HG02623 (cell line): ENCODE measurements around the gene CTNNA2.

Experiments used
- ATAC-seq: cut with Tn5 transposase; IDR thresholded peaks from one replicate; pipeline ENCODE4 v1.9.1; 2021; ENCODE audit warnings: moderate library complexity; ENCODE audit not compliant: unreplicated experiment

Gene CTNNA2

DNA sequence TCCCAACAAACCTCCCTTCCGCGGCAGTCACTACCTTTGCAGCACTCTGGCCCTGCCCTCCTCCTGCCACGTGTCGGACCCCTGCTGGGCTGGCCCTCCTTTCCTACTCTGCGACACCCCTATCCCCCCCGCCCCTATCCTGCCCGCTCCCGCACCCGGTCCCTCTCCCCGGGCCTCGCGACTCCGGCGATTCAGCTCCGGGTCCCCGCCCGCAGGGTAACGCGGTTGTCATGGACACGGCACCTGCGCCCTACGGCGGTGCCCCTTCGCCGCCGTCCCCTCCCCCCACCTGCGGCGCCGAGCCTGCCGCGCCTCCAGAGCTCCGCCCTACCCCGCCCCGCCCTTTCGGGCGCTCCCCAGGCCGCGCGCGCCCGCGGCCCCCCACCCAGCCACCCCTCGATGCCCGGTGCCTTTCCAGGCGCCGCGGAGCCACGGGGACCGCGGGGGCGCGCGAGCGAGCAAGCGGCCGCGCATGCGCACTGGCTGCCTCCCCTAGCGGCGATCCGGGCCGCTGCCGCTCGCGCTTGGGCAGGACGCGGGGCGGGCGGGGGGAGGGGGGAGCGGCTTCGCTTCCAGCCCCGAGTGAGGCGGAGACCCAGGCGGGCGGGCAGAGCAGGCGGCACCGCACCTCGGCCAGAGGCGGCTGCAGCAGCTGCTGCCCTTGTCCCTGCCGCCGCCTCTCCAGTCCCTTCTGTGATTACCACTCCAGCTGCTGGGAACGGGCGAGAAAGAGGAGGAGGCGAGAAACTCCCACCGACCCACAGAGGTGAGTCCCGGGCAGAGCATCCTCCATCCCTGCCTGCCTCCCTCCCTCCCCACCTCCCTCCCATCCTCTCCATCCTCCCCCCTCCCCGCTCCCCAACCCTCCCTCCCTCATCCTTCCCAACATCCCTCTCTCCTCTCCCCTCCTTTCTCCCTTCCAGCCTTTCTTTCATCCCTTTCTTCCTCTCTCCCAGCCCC lies at the start of gene CTNNA2:
Gene CTNNA2, plus strand, starts transcription at position 610 of the 960 bp plus-strand sequence.
- peak; percentile 51 for ATAC-seq

DNA sequence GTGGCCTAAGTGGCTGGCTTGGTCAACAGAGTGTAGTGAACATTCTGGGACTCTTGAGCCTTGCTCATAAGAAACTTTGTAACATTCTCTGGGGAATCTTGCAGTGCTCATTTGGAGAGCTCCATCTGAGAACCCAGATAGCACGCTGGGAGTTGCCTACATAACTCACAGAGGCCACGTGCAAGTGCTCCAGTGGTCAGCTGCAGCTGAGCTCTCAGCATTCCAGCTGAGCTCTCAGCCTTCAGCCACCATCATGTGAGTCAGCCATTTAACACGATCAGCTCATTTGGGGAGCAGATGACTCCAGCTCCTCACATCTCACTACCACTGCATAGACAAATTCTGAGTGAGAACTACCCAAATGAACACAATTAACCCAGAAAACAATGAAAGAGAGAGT lies 25.5 kb upstream of the CTNNA2 start:
- ATAC-seq, result no peak

DNA sequence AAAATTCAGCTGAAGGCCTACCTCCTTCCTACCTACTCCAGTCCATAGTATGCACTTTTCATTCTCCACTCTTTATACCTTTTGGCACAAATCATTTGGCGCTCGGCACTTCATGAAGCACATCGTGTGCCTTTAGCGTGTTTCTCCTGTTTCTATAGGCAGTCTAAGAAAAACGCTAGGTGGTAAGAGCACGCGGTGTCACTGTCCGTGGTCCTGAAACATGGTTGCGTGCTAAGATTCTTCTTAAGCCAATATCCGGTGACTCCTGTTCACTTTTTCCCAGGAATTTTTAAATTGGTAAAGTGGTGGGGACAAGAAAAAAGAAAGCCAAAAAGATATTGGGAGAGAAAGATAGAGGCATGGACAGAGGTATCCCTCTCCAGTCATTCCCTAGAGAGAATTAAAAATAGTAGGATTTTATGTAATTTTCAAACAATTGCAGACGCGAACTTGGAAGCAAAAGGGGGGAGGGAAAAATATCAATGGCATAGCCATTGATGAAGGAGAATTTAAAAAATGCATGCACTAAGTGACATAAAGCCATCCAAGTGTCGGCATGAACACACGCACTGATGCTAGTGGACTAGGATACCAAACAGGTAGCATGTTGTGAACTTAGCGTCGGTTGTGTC lies 1.4 kb upstream of the CTNNA2 start:
- ATAC-seq, result no peak

DNA sequence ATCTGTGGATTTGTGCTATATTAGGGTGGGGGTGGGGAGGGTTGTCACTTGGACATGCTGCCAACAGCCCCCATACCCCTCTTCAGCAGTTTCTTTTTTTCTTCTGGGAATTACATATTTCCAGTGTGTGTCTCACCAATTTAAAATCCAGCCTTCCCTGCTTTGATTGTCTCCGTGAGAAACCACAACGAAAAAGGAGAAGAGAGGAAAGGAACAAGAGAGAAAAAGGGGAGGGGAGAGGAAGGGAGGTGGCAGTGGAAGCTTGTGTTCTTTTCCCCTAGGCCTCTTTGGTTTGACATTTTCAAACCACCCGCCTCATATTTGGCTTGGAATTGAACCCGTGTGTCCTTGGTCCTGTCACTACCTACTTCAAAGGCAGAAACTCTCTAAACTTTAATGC lies 860 bp downstream of the CTNNA2 start:
- no peak for ATAC-seq

DNA sequence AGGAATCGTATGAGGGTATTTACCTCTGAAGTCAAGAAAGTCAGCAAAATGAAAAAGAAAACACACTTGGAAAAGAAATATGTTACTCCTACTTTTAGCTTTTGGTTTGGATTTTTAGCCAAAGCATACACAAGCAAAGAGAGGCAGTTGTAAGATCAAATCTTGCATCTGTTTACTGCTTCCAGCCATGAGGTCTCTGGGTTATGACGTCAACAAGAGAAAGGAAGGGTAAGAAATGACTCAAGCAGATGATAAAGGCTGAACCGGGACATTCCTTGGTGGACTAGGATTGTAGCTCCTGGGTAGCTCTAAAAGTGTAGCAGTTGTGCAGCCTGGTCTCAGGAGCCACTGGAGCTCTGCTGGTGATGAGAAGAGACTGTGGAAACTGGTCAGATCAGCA lies 16.8 kb downstream of the CTNNA2 start:
- ATAC-seq, result no peak

DNA sequence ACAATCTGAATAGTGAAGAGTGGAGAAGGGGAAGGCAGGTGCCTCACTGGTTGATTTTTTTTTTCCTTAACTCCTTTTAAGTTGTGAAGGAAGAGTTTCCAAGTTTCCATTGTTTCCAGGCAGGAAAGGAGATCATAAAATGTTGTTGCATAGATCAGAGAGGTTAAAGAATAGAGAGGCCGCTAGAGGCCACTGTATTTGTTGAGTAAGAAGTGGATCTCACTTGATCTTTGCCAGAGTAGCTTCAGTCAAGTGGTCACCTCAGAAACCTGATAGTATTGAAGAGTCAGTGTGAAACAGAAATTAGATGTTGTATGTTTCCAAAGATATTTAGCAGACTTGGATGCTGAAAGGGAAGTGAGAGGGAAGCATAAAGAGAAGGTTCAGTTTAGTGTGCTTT lies 17.6 kb downstream of the CTNNA2 start:
- ATAC-seq, result no peak

DNA sequence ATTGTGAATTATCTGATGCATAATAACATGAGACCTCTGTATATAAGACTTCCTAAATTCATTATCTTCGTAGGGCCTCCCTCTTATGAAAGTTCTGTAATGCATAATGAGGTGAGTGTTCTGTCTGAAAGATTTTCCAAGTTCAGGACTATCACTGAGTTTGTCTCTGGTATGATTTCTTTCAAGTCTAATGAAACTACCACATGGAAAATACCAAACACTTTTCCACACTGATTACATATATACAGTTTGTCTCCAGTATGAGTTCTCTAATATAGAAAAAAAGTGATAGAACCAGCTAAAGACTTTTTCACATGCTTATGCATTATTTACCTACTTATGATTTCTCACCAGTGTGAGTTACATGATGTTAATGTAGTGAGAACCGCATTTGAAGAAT lies 34.7 kb downstream of the CTNNA2 start:
- ATAC-seq, result no peak

DNA sequence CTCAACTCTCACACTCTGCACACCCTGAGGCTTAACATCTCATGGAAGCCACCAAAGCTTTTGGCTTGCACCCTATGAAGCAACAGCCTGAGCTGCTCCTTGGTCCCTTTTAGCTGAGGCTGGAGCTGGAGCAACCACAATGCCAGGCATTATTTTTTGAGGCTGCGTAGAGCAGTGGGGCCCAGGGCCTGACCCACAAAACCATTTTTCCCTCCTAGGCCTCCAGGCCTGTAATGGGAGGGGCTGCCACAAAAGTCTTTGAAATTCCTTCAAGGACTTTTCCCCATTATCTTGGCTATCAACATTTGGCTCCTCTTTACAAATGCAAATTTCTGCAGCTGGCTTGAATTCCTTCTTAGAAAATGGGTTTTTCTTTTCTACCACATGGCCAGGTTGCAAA lies 39.8 kb downstream of the CTNNA2 start:
- ATAC-seq, result no peak

DNA sequence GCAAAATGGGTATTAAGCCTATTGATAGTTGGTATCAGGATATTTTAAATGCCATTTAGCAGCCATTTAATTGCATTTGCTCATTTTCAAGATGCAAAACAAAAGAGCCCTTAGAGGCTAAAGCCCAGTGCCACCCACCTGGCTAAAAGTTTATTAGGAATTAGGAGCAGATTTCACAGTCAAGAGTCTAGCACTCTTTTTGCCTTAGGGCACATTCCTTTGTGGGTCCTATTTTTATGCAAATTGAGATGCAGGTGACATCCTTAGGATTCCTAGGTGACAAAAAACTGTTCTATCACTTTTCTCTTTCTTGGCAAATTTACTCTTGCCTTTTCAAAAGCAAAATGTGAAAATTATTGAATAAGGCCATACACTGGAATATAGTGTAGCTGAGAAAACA lies 42.0 kb downstream of the CTNNA2 start:
- no peak for ATAC-seq

DNA sequence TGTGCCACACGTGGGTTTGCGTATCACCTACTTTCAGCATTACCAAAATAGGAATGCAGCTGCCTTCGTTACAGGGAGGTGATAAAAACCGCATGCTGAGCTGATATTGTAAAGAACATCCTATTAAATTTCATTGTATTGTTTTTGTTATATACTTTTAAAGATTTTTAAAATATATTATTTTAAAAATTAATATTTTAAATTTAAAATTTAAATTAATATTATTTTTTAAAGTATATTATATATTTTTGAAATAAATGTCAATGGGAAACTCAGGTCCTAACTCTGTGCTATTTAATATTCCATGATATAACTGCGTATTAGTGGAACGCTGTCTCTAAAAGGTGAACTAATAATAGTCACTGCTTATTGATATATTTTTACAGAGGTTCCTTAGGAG lies 51.2 kb downstream of the CTNNA2 start:
- ATAC-seq, result no peak

DNA sequence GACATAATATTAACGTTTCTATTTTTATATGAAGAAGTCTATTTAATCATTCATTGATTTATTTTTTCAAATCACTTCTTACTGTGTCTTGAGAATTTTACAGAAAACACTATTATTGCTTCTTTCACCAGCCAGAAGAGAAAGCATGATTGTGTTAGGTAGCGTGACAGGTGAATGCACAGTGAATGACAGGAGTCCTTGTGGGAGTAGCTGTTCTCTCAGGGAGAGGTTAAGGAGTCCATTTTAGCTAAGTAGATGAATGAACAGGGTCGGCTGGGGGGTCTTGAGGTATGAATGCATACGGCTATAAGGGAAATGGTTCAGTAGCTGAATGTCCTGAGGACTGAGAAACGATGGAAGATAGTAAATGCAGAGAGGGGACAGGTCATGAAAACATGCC lies 56.2 kb downstream of the CTNNA2 start:
- ATAC-seq, result no peak

DNA sequence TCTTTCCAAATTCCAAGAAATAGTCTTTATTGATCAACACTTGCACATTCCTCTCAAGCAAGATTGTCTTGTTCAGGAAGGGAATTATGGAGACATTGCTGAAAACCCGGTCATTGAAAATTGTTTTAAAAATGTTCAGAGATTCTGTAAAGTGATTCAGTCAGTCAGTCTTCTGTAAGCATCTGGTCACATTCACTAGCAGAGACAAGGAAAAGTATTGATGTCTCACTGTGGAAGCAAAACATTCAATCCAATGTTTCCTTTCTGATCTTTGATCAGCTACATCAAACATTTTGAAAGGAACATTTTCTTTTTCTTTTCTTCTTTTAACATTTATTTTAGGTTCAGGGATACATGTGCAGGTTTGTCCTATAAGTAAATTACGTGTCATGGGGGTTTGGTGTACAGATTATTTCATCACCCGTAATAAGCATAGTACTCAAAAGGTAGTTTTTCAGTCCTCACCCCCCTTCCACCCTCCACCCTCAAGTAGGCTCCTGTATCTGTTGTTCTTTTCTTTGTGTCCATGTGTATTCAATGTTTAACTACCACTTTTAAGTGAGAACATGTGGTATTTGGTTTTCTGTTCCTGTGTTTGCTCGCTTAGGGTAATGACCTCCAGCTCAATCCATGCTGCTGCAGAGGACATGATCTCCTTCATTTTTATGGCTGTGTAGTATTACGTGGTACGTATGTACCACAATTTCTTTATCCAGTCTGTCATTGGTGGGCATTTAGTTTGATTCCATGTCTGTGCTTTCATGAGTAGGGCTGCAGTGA lies 61.2 kb downstream of the CTNNA2 start:
- ATAC-seq, result no peak

DNA sequence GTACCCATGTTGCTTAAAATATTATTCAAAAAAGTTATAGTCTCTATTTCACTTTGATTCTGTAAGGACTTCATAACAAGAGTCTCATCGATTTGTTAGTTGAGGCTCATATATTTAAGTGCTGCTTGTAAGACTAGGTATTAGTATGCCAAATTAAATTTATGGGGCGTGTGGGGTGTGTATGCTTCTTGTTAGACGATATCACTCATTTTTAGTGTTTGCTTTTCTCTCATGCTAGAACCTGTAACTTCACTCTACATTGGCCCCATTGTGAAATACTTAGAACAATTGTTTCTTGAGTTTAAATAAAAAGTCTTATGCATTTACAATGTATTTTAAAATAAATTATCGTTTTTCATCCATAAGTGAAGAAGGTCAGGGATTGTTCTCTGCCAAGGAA lies 63.6 kb downstream of the CTNNA2 start:
- no peak for ATAC-seq

DNA sequence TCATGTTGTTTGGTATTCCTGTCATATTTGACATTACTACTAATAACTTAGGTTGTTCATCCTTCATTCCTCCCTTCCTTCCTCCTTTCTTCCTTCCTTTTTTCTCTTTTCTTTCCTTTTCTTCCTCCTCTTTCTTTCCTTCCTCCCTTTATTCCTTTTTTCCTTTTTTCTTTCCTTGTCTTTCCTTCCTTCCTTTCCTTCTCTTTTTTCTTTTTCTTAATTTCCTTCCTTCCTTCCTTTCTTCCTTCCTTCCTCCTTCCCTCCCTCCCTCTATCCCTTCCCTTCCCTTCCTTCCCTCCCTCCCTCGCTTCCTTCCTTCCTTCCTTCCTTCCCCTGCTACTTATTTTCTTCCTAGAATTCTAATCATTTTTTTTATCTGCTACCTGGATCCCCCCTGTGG lies 66.1 kb downstream of the CTNNA2 start:
- no peak for ATAC-seq

DNA sequence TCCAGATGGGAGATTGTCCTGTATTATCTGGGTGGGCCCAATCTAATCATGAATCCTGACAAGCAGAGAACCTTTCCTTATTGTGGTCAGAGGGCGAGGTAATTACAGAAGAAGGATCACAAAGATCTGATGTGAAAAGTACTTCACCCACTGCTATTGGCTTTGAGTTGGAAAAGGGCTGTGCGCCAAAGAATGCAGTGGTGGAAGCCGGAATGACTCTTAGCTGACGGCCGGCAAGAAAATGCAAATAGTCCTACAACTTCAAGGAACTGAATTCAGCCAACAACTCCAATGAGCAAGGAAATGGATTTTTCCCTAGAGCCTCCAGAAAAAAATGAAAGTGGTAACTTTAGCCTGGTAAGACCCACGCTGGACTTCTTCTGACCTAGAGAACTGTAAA lies 67.3 kb downstream of the CTNNA2 start:
- ATAC-seq, result no peak

DNA sequence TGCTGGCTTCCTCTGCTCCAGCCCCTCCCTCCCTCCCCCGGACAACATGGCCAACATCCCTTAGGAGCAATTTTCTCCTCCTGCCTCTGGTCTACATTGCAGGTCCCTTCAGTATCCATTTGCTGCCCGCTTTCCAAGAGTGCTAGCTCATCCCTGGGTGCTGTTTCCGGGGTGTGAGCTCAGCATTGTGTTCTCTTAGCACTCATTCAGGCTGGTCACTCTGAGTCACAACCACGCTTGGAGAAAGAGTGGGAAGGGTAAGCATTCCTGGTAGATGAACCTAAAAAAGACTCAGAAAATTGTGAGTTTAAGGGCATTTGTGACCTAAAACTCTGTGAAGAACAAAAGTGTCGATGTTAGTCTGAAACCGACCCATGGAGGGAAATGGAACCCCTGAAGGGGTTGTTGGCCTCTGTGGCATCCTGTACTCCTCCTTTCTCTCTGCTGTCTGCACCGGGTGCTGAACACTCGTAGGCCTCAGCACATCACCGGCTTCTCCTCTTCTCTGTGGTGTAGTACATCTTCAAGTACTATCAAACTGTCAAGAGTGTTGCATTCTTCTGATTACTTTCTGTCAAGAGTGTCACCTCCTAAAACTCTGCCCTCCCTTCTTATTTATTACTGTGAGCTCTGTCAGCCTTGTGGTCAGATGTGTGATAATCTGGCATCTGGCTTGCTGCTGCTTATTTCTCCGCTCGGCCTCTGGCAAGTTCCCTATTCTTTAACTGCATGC lies 73.0 kb downstream of the CTNNA2 start:
- no peak for ATAC-seq

DNA sequence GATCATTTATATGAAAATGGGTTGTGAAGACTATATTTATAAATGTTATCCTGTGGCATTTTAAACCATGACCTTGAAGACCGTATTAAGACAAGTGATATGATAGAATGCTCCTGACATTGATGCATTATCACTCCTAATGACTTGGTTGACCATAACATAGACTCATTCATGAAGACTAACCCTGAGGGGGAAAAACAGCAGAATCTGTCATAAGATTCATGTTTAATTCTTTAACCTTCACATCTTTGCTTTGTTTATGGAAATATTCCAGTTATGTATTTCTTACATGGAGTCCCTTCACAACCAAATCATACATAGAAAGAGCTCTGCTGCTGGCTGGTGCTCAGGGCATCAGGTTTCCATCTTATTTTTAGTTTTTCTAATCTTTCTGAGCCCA lies 78.4 kb downstream of the CTNNA2 start:
- no peak for ATAC-seq

DNA sequence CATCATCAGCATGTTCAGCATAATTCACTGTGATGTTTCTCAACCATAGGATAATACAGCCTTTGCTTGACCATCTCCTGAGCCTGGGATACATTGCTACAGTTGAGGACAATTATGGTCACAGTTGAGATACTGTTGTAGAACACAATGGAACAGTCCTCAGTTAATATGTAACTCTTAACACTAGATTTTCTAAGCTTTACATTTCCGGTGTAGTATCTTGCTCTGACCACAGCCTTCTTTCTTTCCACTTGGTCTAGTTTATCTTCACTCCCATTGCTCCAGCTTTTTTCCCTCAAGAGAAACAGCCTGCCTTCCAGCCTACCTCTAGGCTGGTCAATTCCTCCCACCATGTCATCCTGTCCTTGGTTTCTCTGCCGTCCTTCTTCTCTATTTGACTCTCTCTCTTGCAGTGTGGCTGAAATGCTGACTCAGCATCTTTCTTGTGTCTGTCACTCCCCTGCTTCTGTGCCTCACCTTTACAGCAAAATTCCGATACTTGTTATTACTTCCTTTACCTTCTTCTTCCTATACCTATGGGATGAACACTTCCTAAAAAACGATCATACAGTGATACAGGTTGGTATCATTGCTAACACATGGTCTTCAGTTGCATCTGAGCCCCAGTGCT lies 80.5 kb downstream of the CTNNA2 start:
- no peak for ATAC-seq

DNA sequence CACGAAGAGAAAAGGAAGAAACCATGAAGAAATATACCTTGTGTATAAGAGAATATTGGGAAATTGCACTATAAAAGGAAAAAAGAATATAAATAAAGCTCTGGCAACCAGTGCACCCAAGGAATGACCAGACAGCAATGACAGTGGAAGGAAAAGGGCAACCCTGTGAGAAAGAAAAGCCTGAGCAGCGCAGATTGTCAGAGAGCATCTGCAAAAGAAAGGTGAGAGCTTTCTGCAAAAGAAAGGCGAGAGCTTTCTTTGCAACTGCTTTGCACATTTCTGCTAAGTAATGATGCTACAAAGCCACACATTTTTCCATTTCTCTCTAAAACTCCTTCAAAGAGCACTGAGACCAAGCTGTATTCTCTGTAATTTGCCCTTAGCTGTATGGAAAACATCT lies 83.6 kb downstream of the CTNNA2 start:
- ATAC-seq, result no peak

DNA sequence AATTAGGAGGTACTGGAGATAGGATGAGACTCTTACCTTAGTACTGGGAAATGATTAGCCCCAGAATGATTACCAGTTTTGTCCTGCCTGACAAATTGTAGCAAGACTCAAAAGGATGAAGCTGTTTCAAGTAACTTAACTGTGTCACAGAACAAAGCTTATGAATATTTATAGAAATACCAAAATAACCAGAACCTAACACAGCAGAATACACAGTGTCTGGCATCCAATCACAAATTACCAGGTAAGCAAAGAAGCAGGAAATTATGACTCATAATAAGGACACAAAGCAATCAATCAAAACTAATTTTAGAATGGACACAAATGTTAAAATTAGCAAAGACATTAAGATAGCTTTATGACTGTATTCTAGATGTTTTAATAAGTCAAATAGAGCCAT lies 91.9 kb downstream of the CTNNA2 start:
- no peak for ATAC-seq
